MM.1S (cell line): ENCODE data around the gene CDK17.

Source experiments
- EZH2 ChIP-seq: fragments of 300-600 bp; sonication (generic); optimal IDR thresholded peaks from 2 replicates; pipeline ENCODE3; 2017; ENCODE audit warnings: low read depth, mild to moderate bottlenecking, antibody characterized with exemption, low read length, mixed read lengths
- TF ChIP-seq, protein P1 (sequence below): fragments of 300-600 bp; sonication (generic); IDR thresholded peaks from 2 replicates; pipeline ENCODE4 v1.5.1; 2016; ENCODE audit warnings: antibody characterized with exemption, low read length, mixed read lengths

DNA sequence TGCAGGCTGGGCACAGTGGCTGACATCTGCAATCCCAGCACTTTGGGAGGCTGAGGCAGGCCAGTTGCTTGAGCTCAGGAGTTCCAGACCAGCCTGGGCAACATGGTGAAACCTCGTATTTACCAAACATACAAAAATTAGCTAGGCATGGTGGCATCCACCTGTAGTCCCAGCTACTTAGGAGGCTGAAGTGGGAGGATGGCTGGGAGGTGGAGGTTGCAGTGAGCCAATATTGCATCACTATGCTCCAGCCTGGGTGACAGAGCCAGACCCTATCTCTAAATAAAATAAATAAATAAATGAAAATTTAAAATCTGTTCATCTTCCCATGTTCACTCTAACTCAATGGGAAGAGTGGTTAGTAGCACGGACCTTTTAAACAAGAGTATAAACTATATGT is 134.8 kb downstream of the CDK17 start:
- TF ChIP-seq, protein P1, sequence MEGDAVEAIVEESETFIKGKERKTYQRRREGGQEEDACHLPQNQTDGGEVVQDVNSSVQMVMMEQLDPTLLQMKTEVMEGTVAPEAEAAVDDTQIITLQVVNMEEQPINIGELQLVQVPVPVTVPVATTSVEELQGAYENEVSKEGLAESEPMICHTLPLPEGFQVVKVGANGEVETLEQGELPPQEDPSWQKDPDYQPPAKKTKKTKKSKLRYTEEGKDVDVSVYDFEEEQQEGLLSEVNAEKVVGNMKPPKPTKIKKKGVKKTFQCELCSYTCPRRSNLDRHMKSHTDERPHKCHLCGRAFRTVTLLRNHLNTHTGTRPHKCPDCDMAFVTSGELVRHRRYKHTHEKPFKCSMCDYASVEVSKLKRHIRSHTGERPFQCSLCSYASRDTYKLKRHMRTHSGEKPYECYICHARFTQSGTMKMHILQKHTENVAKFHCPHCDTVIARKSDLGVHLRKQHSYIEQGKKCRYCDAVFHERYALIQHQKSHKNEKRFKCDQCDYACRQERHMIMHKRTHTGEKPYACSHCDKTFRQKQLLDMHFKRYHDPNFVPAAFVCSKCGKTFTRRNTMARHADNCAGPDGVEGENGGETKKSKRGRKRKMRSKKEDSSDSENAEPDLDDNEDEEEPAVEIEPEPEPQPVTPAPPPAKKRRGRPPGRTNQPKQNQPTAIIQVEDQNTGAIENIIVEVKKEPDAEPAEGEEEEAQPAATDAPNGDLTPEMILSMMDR: no peak
- TF ChIP-seq EZH2: no peak
